Mesodermal cell (in vitro differentiated cells): ENCODE results near the gene SNRNP35.
"Not testable (repeated sequence)": the region's sequence is repeated elsewhere in the genome, so short reads cannot be mapped to it uniquely, and the experiment has no call there.

Experiments
- H3K27ac ChIP-seq: 2 replicates; pipeline ENCODE4 v1.7.0; 2013; ENCODE audit warnings: mild to moderate bottlenecking, low read depth, low read length, moderate library complexity; ENCODE audit not compliant: severe bottlenecking
- H3K36me3 ChIP-seq: 2 replicates; pipeline ENCODE4 v1.7.1; 2013; ENCODE audit warnings: mild to moderate bottlenecking, low read length, moderate library complexity; ENCODE audit not compliant: control insufficient read depth, insufficient read depth
- H3K4me1 ChIP-seq: one replicate; pipeline ENCODE4 v1.7.1; 2013; ENCODE audit warnings: mild to moderate bottlenecking, low read length; ENCODE audit not compliant: insufficient read depth, control insufficient read depth, poor library complexity, severe bottlenecking
- H3K4me3 ChIP-seq: 2 replicates; pipeline ENCODE4 v1.7.0; 2013; ENCODE audit warnings: low read length, control low read depth, mild to moderate bottlenecking; ENCODE audit not compliant: insufficient read depth, poor library complexity, severe bottlenecking; ENCODE audit errors: extremely low read depth
- H3K9me3 ChIP-seq: 2 replicates; pipeline ENCODE4 v1.7.1; 2013; ENCODE audit warnings: mild to moderate bottlenecking, low read length, moderate library complexity; ENCODE audit not compliant: control insufficient read depth
- WGBS, 2 experiments: methylation state at CpG; one replicate each; pipeline ENCODE4 v1.1.5; 2013; ENCODE audit warnings: missing lambda C conversion rate in 2 of 2; ENCODE audit not compliant: insufficient coverage in 2 of 2; 5-methylcytosine and 5-hydroxymethylcytosine counted together

SNRNP35 gene

DNA sequence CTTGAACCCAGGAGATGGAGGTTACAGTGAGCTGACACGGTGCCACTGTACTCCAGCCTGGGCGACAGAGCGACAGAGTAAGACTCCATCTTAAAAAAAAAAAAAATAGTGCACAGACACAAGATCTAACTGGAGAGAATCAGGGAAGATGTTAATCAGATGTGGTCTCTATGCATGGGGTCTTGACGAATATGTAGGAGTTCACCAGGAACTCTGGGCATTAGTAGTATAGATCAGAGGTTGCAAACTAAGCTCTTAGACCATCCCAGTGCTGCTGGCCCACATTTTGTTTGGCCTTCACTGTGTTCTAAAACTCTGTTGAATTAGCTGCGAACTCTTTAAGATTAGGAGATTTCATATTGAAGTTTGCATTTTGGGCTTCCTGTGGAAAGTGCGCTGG lies 31.6 kb downstream of the SNRNP35 start:
- 89 to 92% methylated on average over 3 to 6 of the region's 6 CpGs for WGBS, 2 experiments
- no peak overlapping the region for H3K4me3 ChIP-seq
- no peaks in the 10 kb centered on the region for H3K4me1 ChIP-seq
- no peak overlapping the region for H3K27ac ChIP-seq
- H3K36me3 ChIP-seq: peaks cover 12% of the 10 kb centered on the region
- H3K9me3 ChIP-seq: no peaks in the 10 kb centered on the region

DNA sequence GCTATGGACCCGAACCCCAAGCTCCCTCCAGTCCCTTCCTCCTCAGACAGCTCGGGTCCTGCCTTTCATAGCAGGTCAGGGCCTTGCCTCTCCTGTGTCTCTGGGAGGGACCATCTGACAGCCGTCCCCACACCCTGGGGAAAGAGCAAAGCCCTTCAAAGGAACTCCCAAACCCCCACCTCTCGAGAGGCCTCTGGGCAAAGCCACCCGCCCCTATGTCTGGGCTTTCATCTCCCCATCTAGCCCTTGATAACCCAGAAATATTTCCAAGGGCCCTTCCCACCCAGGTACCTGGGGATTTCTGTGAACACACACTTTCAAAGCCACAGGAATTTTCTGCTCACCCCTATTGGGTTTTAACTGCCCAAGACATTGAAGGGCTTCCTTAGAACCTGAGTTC lies 32.1 kb downstream of the SNRNP35 start:
- Histone ChIP-seq H3K4me3 (no peak overlapping the region), H3K4me1 (no peaks in the 10 kb centered on the region), H3K27ac (no peak overlapping the region), H3K36me3 (peaks cover 7% of the 10 kb centered on the region), H3K9me3 (no peaks in the 10 kb centered on the region)
- WGBS, 2 experiments: 72 to 78% methylated on average over 5 of the region's 5 CpGs

DNA sequence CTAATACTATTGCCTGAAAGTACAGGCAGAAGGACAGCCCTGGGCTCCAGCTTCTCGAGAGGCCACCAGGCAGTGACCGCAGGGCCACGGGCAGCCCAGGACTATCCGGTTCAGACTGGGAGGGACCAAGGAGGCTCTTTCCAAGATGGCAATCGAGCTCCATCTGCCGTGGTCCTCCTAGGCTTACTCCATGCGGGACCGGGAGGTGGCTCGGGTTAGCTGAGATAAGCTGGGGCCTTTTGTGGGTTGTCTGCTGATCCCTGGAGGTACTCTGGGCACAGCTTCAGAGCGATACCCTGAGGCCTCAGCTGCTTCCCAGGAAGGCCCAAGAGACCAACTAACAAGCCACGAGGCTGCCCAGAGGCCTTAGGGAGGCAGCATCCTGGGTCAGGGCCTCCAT lies 33.1 kb downstream of the SNRNP35 start:
- H3K4me1 ChIP-seq: no peaks in the 10 kb centered on the region
- WGBS, 2 experiments: 93% methylated on average over 11 of the region's 11 CpGs

DNA sequence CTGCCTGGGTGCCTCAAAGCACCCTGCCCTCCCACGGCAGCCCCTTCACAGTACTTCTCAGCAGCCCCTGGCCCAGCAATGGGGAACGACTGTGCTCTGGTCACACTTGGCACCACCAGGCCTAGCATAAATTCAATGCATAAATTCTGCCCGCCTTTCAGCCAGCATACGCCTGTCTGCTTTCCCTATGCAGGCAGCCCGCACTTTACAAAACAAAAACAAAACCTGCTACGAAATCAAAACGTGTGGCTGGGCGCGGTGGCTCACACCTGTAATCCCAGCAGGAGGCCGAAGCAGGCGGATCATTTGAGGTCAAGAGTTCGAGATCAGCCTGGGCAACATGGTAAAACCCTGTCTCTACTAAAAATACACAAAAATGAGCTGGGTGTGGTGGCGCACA lies 33.5 kb downstream of the SNRNP35 start:
- 86 to 96% methylated on average over 11 of the region's 13 CpGs for WGBS, 2 experiments
- H3K27ac ChIP-seq: no peak overlapping the region

More for the DNA sequence above, 33.1 kb downstream of the SNRNP35 start:
- H3K27ac ChIP-seq: no peak overlapping the region
- no peaks in the 10 kb centered on the region for H3K9me3 ChIP-seq
- no peak overlapping the region for H3K4me3 ChIP-seq
- peaks cover 4% of the 10 kb centered on the region for H3K36me3 ChIP-seq

DNA sequence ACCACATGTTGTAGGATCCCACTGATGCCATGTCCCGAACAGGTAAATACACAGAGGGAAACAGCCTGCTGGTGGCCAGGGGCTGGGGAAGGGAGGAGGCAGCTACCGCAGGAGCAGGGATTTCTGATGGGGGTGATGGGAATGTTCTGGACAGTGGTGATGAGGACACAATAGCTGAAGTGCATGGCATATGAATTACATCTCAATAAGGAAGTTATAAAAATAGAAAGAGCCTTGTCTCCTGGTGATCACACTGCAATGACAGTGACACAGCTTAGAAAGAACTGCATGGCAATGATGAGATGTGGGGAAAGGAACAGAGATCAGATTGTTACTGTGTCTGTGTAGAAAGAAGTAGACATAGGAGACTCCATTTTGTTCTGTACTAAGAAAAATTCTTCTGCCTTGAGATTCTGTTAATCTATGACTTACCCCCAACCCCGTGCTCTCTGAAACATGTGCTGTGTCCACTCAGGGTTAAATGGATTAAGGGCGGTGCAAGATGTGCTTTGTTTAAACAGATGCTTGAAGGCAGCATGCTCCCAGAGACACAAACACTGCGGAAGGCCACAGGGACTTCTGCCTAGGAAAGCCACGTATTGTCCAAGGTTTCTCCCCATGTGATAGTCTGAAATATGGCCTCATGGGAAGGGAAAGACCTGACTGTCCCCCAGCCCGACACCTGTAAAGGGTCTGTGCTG lies 34.5 kb downstream of the SNRNP35 start:
- not testable (repeated sequence) for H3K9me3 ChIP-seq, H3K27ac ChIP-seq, H3K36me3 ChIP-seq, H3K4me1 ChIP-seq, H3K4me3 ChIP-seq
- 93 to 100% methylated on average over 4 of the region's 7 CpGs for WGBS, 2 experiments

More for the DNA sequence above, 33.5 kb downstream of the SNRNP35 start:
- H3K4me3 ChIP-seq: no peak overlapping the region
- no peaks in the 10 kb centered on the region for H3K9me3 ChIP-seq
- peaks cover 4% of the 10 kb centered on the region for H3K36me3 ChIP-seq
- H3K4me1 ChIP-seq: no peaks in the 10 kb centered on the region

DNA sequence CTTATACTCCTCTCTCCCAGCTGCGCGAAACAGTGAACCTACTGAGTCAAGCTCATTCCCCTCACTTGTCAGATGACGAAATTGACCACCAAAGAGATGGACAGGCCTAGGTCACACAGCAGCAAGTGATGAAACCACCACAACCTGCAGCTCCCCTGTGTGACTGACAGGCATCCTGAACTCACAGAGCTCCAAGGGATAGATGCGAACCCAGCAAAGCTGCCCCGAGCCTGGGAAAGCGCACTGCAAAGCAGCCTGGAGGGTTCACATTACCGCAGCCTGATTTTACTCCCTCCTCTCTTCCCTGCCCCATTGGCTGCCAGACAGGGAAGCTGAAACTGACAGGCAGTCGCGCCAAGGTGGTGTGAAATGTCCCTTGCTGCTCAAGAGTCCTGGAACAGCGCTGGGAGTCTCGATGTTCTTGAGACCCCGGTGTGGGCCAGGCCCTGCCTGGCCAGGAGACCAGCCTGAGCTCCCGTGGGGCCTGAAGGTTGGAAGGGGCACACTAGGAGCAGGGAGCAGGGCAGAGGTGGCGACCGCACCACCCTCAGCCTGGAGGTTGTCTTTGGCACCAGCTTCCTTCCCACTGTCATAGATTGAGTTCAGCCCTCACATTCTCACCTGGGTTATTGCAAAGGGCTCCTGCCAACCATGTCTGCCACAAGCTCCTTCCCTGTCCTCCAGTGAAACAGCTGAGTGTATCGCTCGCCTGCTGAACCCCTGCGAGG lies 36.3 kb downstream of the SNRNP35 start:
- no peaks in the 10 kb centered on the region for H3K4me1 ChIP-seq
- peaks cover 23% of the 10 kb centered on the region for H3K36me3 ChIP-seq
- 89 to 90% methylated on average over 11 to 18 of the region's 18 CpGs for WGBS, 2 experiments
- no peaks in the 10 kb centered on the region for H3K9me3 ChIP-seq
- no peak overlapping the region for H3K27ac ChIP-seq
- H3K4me3 ChIP-seq: no peak overlapping the region

DNA sequence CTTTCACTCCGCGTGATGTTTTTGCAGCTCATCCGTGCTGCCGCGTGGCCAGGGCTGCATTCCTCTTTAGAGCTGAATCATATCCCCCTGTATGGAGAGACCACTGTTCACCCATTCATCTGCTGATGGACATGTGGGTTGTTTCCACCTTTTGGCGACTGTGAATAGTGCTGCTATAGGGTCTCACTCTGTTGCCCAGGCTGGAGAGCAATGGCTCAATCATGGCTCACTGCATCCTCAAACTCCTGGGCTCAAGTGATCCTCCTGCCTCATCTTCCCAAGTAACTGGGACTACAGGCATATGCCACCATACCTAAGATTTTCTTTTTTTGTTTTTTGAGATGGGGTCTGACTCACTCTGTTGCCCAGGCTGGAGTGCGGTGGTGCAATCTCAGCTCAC lies 39.1 kb downstream of the SNRNP35 start:
- Histone ChIP-seq H3K27ac (no peak overlapping the region), H3K9me3 (no peaks in the 10 kb centered on the region), H3K36me3 (peaks cover 25% of the 10 kb centered on the region), H3K4me1 (no peaks in the 10 kb centered on the region), H3K4me3 (no peak overlapping the region)
- 93 to 96% methylated on average over 6 of the region's 7 CpGs for WGBS, 2 experiments

DNA sequence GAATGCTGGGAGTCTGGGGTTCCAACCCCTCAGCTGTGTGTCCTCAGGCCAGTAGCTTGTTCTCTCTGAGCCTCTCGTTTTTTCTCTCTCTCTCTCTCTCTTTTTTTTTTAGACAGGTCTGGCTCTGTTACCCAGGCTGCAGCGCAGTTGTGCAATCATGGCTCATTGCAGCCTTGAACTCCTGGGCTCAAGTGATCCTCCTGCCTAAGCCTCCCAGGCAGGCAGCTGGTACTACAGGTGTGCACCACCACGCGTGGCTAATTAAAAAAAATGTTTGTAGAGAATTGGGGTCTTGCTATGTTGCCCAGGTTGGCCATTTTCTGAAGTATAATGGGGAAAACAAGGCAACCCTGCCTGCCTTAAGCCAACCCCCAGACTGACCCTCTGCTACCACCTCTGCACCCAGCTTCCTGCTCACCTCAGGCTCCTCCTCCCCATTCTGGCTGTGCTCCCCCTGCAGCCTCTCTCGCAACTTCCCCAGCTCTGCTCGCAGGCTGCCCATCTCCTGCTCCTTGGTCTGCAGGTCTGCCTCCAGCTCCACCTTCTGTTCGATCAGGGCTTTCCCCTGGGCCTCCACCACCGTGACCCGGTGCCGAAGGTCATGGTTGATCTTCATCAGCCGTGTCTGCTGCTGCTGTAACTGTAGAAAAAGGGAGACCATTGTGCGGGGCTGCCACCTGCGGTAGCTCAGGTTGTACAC lies 40.3 kb downstream of the SNRNP35 start:
- 89 to 92% methylated on average over 12 of the region's 13 CpGs for WGBS, 2 experiments

DNA sequence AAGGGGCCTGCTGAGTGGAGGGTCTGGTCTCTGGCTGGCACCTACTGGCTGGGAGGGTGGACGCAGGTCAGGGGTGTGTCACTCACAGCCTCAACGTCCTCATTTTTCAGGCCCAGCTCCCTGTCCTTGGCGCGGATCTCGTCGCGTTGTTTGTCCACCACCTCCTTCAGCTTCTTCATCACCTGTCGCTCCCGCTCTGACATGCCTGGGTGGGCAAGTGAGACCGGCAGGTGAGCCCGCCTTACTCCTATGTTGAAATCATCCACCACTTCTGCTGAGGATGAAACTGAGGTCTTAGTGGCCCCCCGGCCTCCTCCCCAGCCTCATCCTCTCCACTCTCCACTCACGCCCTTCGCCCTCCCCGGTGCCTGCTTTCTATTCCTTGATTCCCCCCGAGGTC lies 41.4 kb downstream of the SNRNP35 start:
- no peaks in the 10 kb centered on the region for H3K4me1 ChIP-seq
- WGBS, 2 experiments: 95 to 97% methylated on average over 14 to 16 of the region's 16 CpGs
- H3K36me3 ChIP-seq: peaks cover 27% of the 10 kb centered on the region
- H3K27ac ChIP-seq: no peak overlapping the region
- H3K4me3 ChIP-seq: no peak overlapping the region
- no peaks in the 10 kb centered on the region for H3K9me3 ChIP-seq

More for the DNA sequence above, 40.3 kb downstream of the SNRNP35 start:
- Histone ChIP-seq H3K36me3 (peaks cover 21% of the 10 kb centered on the region), H3K4me3 (no peak overlapping the region), H3K27ac (no peak overlapping the region), H3K9me3 (no peaks in the 10 kb centered on the region), H3K4me1 (no peaks in the 10 kb centered on the region)

DNA sequence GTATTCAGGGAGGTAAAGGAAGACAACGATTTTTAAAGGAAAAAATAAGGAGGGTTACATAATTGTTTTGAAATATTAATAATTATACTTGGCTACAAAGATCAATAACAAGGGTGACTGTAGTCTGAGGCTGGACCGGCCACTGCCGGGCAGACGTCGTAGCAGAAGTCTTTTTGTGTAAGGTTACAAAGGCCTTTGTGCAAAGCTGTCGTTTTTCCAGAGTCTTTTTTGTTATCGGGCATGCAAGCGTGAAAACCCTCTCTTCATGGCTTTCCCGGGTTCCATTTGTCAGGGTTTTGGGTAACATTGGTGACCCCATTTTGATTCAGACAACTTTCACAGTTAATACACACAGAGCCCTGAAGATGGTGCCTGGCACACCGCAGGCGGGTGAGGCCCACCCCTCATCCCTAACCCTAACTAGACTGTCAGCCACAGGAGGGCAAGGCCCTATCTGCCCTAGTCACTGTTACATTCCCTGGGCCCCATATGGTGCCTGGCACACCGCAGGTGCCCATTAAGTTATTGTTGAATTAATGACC lies 44.3 kb downstream of the SNRNP35 start:
- Histone ChIP-seq H3K36me3 (peaks cover 32% of the 10 kb centered on the region), H3K4me1 (no peaks in the 10 kb centered on the region), H3K27ac (no peak overlapping the region), H3K4me3 (no peak overlapping the region), H3K9me3 (no peaks in the 10 kb centered on the region)
- 89 to 91% methylated on average over 8 to 9 of the region's 12 CpGs for WGBS, 2 experiments
